HUES48 (cell line): ENCODE measurements around the gene RNF175.

Source experiments
- H3K27ac ChIP-seq: one replicate; pipeline ENCODE4 v1.7.0; 2013; ENCODE audit warnings: low read depth, low read length, inconsistent platforms
- H3K27me3 ChIP-seq: 2 replicates; pipeline ENCODE4 v1.6.1; 2013; ENCODE audit warnings: mild to moderate bottlenecking, low read length; ENCODE audit not compliant: control insufficient read depth, insufficient read depth
- H3K36me3 ChIP-seq: 2 replicates; pipeline ENCODE4 v1.6.1; 2013; ENCODE audit warnings: low read length; ENCODE audit not compliant: control insufficient read depth, insufficient read depth
- H3K4me1 ChIP-seq: 2 replicates; pipeline ENCODE4 v1.6.1; 2013; ENCODE audit warnings: mild to moderate bottlenecking, low read length; ENCODE audit not compliant: control insufficient read depth, insufficient read depth
- H3K4me3 ChIP-seq: 2 replicates; pipeline ENCODE4 v1.5.1; 2013; ENCODE audit warnings: mild to moderate bottlenecking, low read depth, low read length
- H3K9ac ChIP-seq: 2 replicates; pipeline ENCODE4 v1.6.1; 2013; ENCODE audit warnings: mild to moderate bottlenecking, low read depth, low read length, moderate library complexity
- H3K9me3 ChIP-seq: 2 replicates; pipeline ENCODE4 v1.6.1; 2013; ENCODE audit warnings: low read length; ENCODE audit not compliant: control insufficient read depth, insufficient read depth

Gene RNF175

DNA sequence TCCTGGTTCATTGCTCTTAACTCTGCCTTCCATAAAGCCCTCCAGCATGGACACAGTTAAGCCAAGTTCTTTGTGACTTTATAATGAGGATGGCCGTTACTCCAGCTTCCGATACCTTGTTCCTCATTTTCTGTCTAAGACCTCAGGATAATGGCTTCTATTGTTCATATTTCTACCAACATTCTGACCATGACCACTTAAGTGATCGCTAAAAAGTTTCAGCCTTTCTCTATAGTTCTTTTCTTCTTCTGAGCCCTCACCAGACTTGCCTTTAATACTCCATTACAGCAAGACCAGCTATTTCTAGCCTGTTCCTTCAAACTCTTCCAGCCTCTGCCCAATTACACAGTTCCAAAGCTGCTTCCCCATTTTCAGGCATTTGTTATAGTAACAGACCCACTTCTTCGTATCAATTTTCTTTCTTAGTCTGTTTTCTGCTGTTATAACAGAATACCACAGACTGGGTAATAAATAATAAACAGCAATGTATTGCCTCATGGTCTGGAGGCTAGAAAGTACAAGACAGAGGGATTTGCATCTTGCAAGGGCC lies 12.3 kb downstream of the RNF175 start:
- H3K4me3 ChIP-seq: no peak overlapping the region
- H3K9ac ChIP-seq: no peak overlapping the region
- no peaks in the 10 kb centered on the region for H3K9me3 ChIP-seq
- H3K27me3 ChIP-seq: no peaks in the 10 kb centered on the region
- peaks cover 5% of the 10 kb centered on the region; the same call in 1 of the 2 replicates for H3K36me3 ChIP-seq
- H3K27ac ChIP-seq: no peak overlapping the region
- H3K4me1 ChIP-seq: no peaks in the 10 kb centered on the region

- Histone ChIP-seq H3K9me3 (no peaks in the 10 kb centered on the region), H3K27me3 (no peaks in the 10 kb centered on the region), H3K9ac (no peak overlapping the region), H3K27ac (no peak overlapping the region), H3K4me1 (no peaks in the 10 kb centered on the region), H3K4me3 (no peak overlapping the region), H3K36me3 (peaks cover 5% of the 10 kb centered on the region; the same call in 1 of the 2 replicates)
These were observed 14.2 kb downstream of the RNF175 start for GRCh38 chr4:153745651-153746050.

DNA sequence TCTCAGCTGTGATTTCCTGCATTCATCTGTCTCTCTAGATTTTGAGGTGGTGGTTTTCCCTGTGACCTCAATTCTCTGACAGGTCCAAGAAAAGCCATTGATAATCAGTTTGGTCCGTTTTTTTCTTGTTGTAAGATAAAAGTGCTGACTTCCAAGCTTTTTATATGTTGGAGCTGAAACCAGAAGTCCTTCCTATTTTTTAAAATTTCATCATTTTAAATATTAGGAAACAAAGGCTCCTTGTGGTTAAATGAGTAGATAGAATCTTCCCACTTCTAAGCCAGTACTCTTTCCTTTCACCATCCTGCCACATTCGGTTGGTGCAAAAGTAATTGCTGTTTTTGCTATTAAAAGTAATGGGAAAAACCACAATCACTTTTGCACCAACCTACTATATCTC lies 18.3 kb downstream of the RNF175 start:
- no peak overlapping the region for H3K4me3 ChIP-seq
- H3K27ac ChIP-seq: no peak overlapping the region
- no peaks in the 10 kb centered on the region for H3K27me3 ChIP-seq
- H3K9me3 ChIP-seq: no peaks in the 10 kb centered on the region
- no peaks in the 10 kb centered on the region for H3K4me1 ChIP-seq
- H3K36me3 ChIP-seq: peaks cover 5% of the 10 kb centered on the region; the same call in 1 of the 2 replicates
- H3K9ac ChIP-seq: no peak overlapping the region

- Histone ChIP-seq H3K27ac (no peak overlapping the region), H3K4me1 (no peaks in the 10 kb centered on the region), H3K4me3 (no peak overlapping the region), H3K27me3 (no peaks in the 10 kb centered on the region), H3K9me3 (no peaks in the 10 kb centered on the region), H3K36me3 (no peaks in the 10 kb centered on the region), H3K9ac (no peak overlapping the region)
These were observed 23.8 kb downstream of the RNF175 start for GRCh38 chr4:153735906-153736461.

DNA sequence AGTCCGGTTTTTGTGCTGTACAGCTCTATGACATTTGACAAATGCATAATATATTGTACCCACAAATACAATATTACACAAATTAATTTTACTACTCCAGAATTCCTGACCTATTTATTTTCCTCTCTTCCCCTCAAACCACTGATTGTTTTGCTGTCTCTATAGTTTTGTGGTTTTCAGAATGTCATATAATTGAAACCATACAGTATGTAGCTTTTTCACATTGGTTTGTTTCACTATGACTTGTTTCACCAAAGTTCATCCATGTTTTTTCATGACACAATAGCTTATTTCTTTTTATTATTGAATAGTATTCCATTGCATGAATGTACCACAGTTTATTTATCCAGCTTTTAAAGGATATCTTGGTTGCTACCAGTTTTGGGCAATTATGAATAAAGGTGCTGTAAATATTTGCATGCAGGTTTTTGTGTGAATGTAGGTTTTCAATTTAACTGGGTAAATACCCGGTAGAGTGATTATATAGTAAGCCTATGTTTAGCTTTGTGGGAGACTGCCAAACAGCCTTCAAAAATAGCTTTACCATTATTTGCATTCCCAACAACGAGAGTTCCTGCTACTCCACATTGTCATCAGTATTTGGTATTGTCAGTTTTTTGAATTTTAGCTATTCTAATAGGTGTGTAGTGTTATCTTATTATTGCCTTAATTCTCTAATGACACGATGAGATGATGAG lies 25.9 kb downstream of the RNF175 start:
- no peaks in the 10 kb centered on the region for H3K4me1 ChIP-seq
- no peak overlapping the region for H3K9ac ChIP-seq
- H3K27me3 ChIP-seq: no peaks in the 10 kb centered on the region

DNA sequence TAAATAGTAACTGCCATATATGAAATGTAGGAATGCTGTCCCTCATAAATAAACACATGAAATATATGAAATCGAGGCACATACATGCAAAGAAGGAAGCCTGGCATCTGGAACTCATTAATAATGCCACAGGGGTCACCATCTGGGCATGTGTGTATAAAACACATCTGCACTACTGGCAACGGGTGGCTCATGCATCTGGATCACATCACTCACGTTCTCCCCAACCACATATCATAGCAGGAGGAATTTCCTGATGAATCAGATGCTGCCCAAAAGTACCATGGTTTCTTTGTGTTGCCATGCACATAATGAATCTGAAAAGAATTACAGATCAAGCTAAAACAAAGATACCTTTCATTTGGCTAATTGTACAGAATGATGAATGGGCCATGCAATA lies 28.6 kb downstream of the RNF175 start:
- no peak overlapping the region for H3K4me3 ChIP-seq
- no peak overlapping the region for H3K27ac ChIP-seq
- no peak overlapping the region for H3K9ac ChIP-seq
- no peaks in the 10 kb centered on the region for H3K9me3 ChIP-seq
- no peaks in the 10 kb centered on the region for H3K4me1 ChIP-seq
- no peaks in the 10 kb centered on the region for H3K36me3 ChIP-seq
- no peaks in the 10 kb centered on the region for H3K27me3 ChIP-seq

More for the DNA sequence above, 25.9 kb downstream of the RNF175 start:
- no peak overlapping the region for H3K27ac ChIP-seq
- no peaks in the 10 kb centered on the region for H3K9me3 ChIP-seq
- no peak overlapping the region for H3K4me3 ChIP-seq
- H3K36me3 ChIP-seq: no peaks in the 10 kb centered on the region

DNA sequence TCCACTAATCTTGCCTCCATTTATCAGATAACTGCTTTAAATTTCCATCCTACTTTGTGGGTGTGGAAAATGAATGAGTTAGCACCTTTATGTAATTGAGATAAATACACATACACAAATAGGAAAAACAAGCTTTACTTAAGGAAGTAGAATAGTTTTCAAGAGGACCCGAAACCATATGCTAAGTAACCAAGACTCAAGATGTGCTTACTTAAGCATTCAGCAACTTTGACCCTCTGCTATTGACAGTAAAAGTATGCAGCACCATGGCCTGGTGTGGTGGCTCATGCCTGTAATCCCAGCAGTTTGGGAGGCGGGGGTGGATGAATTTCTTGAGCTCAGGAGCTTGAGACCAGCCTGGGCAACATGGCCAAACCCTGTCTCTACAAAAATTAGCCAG lies 29.9 kb downstream of the RNF175 start:
- Histone ChIP-seq H3K27me3 (no peaks in the 10 kb centered on the region), H3K27ac (no peak overlapping the region), H3K36me3 (no peaks in the 10 kb centered on the region), H3K4me1 (no peaks in the 10 kb centered on the region), H3K9ac (no peak overlapping the region), H3K9me3 (no peaks in the 10 kb centered on the region), H3K4me3 (no peak overlapping the region)

DNA sequence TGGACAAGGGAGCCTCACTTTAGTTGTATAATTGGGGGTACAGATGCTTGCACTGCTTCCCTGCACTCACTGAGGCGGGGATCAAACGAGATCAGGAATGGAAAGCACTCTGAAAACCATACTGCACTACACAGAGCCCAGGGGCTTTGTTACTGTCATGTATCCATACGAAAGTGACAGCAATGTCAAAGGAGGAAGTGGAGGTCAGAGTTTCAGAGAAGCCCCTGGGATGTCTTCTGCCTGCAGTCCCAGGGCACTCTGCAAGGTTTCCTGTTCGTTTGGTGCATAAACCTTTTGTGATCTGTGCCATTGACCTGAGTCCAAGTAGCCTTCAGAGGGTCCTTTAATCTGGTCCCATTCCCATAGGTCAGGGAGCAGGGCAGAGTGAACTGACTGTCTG lies 31.2 kb downstream of the RNF175 start:
- no peaks in the 10 kb centered on the region for H3K9me3 ChIP-seq
- H3K36me3 ChIP-seq: no peaks in the 10 kb centered on the region
- H3K4me1 ChIP-seq: no peaks in the 10 kb centered on the region
- no peak overlapping the region for H3K4me3 ChIP-seq
- no peak overlapping the region for H3K27ac ChIP-seq
- no peak overlapping the region for H3K9ac ChIP-seq
- H3K27me3 ChIP-seq: no peaks in the 10 kb centered on the region

GRCh38 chr4:153728151-153728550 lies 31.7 kb downstream of the RNF175 start:
- Histone ChIP-seq H3K9ac (no peak overlapping the region), H3K27me3 (no peaks in the 10 kb centered on the region), H3K27ac (no peak overlapping the region), H3K4me3 (no peak overlapping the region), H3K36me3 (no peaks in the 10 kb centered on the region), H3K9me3 (no peaks in the 10 kb centered on the region), H3K4me1 (no peaks in the 10 kb centered on the region)

DNA sequence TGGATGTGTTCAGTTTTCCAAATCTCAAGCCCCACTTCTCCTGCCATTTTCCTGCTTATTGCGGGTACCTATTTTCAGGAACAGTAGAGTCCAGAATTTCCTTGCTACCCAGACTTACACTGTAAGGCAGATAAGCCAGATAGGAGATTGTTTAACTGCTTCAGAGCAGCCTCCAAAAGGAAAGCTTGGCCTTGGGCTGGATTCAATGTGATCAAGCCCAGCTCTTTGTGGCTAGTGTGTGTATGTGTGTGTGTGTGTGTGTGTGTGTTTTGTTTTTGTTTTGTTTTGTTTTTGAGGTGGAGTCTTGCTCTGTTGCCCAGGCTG lies 34.0 kb downstream of the RNF175 start:
- H3K9ac ChIP-seq: no peak overlapping the region
- H3K9me3 ChIP-seq: no peaks in the 10 kb centered on the region
- no peaks in the 10 kb centered on the region for H3K36me3 ChIP-seq
- no peak overlapping the region for H3K27ac ChIP-seq
- no peak overlapping the region for H3K4me3 ChIP-seq
- no peaks in the 10 kb centered on the region for H3K4me1 ChIP-seq
- H3K27me3 ChIP-seq: no peaks in the 10 kb centered on the region

- Histone ChIP-seq H3K36me3 (no peaks in the 10 kb centered on the region), H3K4me3 (no peak overlapping the region), H3K9me3 (no peaks in the 10 kb centered on the region), H3K9ac (no peak overlapping the region), H3K27ac (no peak overlapping the region), H3K27me3 (no peaks in the 10 kb centered on the region), H3K4me1 (no peaks in the 10 kb centered on the region)
These were observed 34.5 kb downstream of the RNF175 start for GRCh38 chr4:153725136-153725830.
